ENCODE data around the gene AMN1. TPM values are rescaled to one million over a fixed set of nuclear protein-coding genes. Genes with fewer than 3 reads are reported as not detected.

Gene AMN1
- total and polyA plus RNA-seq, 3 donors from 2014 or later = 44.9 to 127 (median 51.1) TPM

DNA sequence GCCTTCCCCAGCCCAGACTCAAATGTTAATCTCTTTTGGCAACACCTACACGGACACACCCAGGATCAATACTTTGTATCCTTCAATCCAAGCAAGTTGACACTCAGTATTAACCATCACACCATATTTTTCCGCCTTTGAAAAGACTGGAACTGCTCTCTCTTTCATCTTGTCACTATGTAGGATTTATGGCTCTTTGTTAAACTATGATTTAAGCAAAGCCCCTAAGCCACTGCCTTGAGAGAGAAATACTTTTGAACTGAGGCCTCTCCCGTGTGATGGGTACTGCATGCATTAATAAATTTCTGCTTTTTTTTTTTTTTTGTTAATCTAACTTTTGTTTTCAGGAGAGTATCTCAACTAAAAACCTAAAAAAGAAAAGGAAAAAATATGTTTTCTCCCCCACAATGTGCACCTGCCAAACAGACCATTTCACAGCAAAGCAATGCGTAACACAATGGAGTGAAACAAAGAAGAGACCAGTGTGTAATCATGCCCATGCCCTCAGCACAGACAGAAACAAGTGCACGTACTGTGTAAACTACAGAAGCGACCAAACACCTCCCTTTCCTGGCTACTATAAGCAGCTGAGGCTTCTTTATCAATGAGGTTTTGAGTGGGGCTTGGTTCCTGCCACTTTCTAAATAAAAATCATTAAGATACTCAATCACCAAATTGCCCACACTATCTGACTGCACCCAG is 97.6 kb downstream of the AMN1 start:
- Histone ChIP-seq H3K27ac (no peak overlapping the region), H3K4me1 (peaks cover 19% of the 10 kb centered on the region), H3K4me3 (no peak overlapping the region), H3K36me3 (ENCODE audit: low read depth, missing control alignments) (no peaks in the 10 kb centered on the region), H3K27me3 (no peaks in the 10 kb centered on the region), H3K9me3 (no peaks in the 10 kb centered on the region)
- DNase-seq = no peak
- intact Hi-C loops (cut with DNase I; ENCODE audit: low total_unique reads) = no loop called here
- 63 to 77% methylated on average over 6 of the region's 6 CpGs for WGBS, 2 donors
- TF ChIP-seq, protein P1, sequence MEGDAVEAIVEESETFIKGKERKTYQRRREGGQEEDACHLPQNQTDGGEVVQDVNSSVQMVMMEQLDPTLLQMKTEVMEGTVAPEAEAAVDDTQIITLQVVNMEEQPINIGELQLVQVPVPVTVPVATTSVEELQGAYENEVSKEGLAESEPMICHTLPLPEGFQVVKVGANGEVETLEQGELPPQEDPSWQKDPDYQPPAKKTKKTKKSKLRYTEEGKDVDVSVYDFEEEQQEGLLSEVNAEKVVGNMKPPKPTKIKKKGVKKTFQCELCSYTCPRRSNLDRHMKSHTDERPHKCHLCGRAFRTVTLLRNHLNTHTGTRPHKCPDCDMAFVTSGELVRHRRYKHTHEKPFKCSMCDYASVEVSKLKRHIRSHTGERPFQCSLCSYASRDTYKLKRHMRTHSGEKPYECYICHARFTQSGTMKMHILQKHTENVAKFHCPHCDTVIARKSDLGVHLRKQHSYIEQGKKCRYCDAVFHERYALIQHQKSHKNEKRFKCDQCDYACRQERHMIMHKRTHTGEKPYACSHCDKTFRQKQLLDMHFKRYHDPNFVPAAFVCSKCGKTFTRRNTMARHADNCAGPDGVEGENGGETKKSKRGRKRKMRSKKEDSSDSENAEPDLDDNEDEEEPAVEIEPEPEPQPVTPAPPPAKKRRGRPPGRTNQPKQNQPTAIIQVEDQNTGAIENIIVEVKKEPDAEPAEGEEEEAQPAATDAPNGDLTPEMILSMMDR (IDR thresholded peaks at IDR 0.05) = no peak
- TF ChIP-seq POLR2A (IDR thresholded peaks at IDR 0.05) = no peak

DNA sequence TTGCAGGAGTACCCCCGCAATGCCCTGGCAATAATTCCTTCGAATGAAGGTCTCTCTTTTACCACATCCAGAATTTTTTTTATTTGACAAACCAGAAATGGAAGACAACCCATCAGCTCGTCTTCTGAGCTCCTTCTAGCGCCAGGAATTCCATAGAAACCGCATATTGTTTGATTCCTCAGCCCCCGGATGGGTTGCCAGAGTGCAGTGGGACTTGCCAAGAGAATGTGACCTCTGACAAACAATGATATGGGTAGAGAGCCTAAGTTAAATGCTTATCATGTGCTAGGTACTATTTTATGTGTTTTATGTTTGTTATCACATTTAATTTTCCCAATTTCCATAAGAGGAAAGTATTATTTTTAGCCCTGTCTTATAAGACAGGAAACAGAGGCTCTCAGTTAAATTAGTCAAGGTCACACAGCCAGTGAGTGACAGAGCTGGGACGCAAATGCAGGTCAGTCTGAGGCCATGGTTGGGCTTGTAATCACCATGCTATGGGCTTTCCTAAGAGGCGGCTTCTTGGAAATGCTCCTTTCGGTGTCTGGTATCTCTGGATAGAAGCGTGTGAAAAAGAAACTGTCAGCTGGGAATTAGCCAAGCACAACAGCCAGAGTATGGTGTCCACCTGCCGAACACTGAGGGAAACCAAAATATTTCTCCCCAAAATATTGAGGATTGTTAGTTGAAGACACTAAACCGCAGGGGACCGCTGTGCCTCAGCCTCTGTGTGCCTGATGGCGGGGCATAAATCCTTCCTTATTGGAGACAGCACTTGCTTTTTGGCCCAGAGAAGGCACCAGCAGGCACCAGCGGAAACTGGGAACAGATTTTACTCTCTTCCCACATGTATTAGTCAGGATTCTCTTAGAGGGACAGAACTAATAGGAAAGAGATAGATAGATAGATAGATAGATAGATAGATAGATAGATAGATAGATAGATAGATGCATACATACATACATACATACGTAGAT is 98.8 kb downstream of the AMN1 start:
- 38 to 45% methylated on average over 16 of the region's 16 CpGs for WGBS, 2 donors
- Histone ChIP-seq H3K9me3 (no peaks in the 10 kb centered on the region), H3K36me3 (ENCODE audit: low read depth, missing control alignments) (no peaks in the 10 kb centered on the region), H3K27ac (peak overlapping the region in 1 of 2 donors; percentile 55), H3K27me3 (no peaks in the 10 kb centered on the region), H3K4me3 (no peak overlapping the region), H3K4me1 (peaks cover 19% of the 10 kb centered on the region)
- intact Hi-C loops (cut with DNase I; ENCODE audit: low total_unique reads) = no loop called here
- peak; percentile 72 for DNase-seq
- TF ChIP-seq, protein P1 (IDR thresholded peaks at IDR 0.05) = no peak
- no peak for TF ChIP-seq POLR2A (IDR thresholded peaks at IDR 0.05)

DNA sequence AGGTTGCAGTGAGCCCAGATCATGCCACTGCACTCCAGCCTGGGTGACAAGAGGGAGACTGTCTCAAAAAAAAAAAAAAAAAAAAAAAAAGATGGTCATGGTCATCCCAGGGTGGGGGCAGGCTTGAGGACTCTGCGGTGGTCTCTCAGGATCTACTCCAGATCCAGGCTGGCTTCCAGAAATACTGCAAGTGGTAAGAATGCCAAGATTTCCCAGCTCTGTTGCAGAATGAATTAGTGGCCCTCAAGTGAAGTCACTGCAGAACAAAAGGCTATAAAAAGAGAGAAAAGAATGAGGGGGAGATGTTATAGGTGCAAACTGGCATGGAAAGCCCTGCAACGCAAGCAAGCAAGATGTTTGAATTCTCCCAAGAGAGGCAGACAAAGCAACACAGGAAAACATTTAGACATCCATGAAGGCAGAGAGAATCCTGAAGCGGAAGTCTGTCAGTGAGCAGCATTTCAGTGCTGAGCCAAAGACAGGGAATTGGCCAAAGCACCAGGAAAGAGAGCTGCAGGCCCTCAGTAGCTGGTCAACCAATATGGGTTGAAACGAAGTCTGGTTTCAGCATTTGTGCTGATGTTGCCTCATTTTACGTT is 101.3 kb downstream of the AMN1 start:
- 77 to 87% methylated on average over 5 of the region's 5 CpGs for WGBS, 2 donors
- Histone ChIP-seq H3K9me3 (no peaks in the 10 kb centered on the region), H3K36me3 (ENCODE audit: low read depth, missing control alignments) (no peaks in the 10 kb centered on the region), H3K4me1 (peaks cover 19% of the 10 kb centered on the region), H3K27ac (no peak overlapping the region), H3K27me3 (no peaks in the 10 kb centered on the region), H3K4me3 (no peak overlapping the region)
- TF ChIP-seq POLR2A (IDR thresholded peaks at IDR 0.05) = no peak
- TF ChIP-seq, protein P1 (IDR thresholded peaks at IDR 0.05) = no peak
- no peak for DNase-seq
- intact Hi-C loops (cut with DNase I; ENCODE audit: low total_unique reads) = no loop called here

DNA sequence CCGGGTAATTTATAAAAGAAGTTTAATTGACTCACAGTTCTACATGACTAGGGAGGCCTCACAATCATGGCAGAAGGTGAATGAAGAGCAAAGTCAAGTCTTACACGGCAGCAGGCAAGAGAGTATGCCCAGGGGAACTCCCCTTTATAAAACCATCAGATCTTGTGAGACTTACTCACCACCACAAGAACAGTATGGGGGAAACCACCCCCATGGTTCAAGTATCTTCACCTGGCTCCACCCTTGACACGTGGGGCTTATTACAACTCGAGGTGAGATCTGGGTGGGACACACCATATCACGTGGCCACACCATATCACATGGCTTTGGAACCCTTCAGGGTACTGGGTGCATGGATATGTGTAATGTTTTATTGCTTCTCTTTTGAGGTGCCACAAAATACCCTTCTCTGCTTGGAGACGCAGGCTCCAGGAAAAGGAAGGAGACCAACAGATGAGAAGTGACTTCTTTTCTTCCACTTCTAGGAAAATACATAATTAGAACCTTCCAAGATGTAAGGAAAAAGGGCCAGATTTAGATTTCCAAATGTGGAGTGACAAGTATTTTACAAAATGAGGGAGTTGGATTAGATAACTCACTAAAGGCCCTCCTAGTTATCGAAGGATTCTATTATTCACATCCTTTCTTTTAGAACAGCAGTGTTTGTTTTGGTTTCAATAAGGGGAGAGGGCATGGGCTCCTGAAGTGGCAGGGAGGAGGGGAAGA is 102.4 kb downstream of the AMN1 start:
- H3K27me3 ChIP-seq = no peaks in the 10 kb centered on the region
- 91 to 93% methylated on average over 6 to 7 of the region's 7 CpGs for WGBS, 2 donors
- intact Hi-C loops (cut with DNase I; ENCODE audit: low total_unique reads) = no loop called here
- H3K4me1 ChIP-seq = peaks cover 19% of the 10 kb centered on the region
- no peak overlapping the region for H3K27ac ChIP-seq
- no peak overlapping the region for H3K4me3 ChIP-seq
- no peaks in the 10 kb centered on the region for H3K9me3 ChIP-seq
- no peak for DNase-seq
- no peaks in the 10 kb centered on the region for H3K36me3 ChIP-seq (ENCODE audit: low read depth, missing control alignments)
- TF ChIP-seq POLR2A (IDR thresholded peaks at IDR 0.05) = no peak
- TF ChIP-seq, protein P1 (IDR thresholded peaks at IDR 0.05) = no peak

Data from testis (tissue), 3 donors.